AG10803 (cell line): ENCODE results near the gene IL10RB.
"Not testable (repeated sequence)": the region's sequence is repeated elsewhere in the genome, so short reads cannot be mapped to it uniquely, and the experiment has no call there.

Source experiments
- DNase-seq: peaks from one replicate; pipeline ENCODE4 v3.0.0; 2010; ENCODE audit warnings: low read depth
- H3K4me3 ChIP-seq: 2 replicates; pipeline ENCODE4 v1.5.1; 2011; ENCODE audit warnings: mild to moderate bottlenecking, low read length, control low read depth
- TF ChIP-seq, protein P1 (sequence below): conservative IDR thresholded peaks from 2 replicates; pipeline ENCODE4 v1.5.1; 2011; ENCODE audit warnings: mild to moderate bottlenecking, low read length, control low read depth, inconsistent platforms

The IL10RB gene

DNA sequence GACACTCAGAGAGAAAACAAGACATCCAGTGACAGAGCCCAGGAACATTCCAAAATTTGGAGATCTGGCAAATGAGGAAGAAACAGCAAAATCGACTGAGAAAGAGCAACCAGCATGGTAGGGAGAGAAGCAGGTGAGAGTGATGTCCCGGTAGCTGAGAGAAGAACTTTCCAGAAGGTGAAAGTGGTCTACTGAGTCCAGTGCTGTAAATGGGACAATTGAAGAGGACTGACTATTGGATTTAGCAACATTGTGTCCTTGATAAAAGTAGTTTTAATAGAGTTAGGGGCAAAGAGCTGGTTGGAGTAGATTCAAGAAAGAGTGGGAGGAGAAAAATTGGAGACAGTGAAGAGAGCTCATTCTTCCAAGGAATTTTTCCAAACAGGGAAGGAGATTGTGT is 15.0 kb upstream of the IL10RB start:
- TF ChIP-seq, protein P1, sequence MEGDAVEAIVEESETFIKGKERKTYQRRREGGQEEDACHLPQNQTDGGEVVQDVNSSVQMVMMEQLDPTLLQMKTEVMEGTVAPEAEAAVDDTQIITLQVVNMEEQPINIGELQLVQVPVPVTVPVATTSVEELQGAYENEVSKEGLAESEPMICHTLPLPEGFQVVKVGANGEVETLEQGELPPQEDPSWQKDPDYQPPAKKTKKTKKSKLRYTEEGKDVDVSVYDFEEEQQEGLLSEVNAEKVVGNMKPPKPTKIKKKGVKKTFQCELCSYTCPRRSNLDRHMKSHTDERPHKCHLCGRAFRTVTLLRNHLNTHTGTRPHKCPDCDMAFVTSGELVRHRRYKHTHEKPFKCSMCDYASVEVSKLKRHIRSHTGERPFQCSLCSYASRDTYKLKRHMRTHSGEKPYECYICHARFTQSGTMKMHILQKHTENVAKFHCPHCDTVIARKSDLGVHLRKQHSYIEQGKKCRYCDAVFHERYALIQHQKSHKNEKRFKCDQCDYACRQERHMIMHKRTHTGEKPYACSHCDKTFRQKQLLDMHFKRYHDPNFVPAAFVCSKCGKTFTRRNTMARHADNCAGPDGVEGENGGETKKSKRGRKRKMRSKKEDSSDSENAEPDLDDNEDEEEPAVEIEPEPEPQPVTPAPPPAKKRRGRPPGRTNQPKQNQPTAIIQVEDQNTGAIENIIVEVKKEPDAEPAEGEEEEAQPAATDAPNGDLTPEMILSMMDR: no peak
- H3K4me3 ChIP-seq: no peak overlapping the region
- DNase-seq: no peak

DNA sequence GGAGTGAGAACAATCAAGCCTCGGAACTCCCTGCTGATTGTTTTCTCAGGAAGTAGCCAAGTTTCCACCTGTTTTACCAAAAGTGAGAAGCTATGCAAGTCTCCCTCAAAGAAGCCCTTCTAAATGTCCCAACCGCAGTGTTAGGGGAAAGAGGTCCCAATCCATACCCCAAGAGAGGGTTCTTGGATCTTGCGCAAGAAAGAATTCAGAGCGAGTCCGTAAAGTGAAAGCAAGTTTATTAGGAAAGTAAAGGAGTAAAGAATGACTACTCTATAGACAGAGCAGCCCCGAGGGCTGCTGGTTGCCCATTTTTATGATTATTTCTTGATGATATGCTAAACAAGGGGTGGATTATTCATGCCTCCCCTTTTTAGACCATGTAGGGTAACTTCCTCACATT is 12.8 kb upstream of the IL10RB start:
- not testable (repeated sequence) for H3K4me3 ChIP-seq, DNase-seq

DNA sequence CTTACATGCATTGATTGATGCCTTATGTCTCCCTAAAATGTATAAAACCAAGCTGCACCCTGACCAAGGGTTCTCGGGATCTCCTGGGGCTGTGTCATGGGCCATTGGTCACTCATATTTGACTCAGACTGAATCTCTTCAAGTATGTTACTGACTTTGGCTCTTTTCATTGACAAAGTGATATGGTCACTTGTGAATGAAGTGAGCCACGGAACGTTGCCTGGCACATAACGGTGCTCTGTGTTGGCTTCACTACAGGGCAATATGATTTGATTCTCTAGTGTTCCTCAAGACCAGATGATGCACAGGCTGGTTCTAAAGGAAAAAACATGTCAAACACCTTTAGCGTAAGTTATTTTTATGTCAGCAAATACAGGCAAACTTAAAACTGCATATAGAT is 11.4 kb upstream of the IL10RB start:
- no peak for DNase-seq
- TF ChIP-seq, protein P1: no peak
- H3K4me3 ChIP-seq: no peak overlapping the region

DNA sequence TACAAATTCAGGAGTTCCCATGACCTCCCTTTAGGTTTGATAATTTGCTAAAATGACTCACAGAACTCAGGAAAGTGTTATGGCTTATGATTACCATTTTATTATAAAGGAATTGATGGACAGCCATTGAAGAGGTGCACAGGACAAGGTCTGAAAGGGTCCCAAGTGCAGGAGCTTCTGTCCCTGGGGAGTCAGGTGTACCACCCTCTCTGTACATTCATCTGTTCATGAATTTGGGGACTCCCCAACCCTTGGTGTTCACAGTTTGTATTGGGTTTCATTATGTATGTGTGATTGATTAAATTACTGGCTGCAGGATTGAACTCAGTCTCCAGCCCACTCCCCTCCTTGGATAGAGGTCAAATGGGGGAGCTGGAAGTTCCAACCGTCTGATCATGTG is 10.8 kb upstream of the IL10RB start:
- DNase-seq: no peak
- no peak overlapping the region for H3K4me3 ChIP-seq
- TF ChIP-seq, protein P1: no peak

DNA sequence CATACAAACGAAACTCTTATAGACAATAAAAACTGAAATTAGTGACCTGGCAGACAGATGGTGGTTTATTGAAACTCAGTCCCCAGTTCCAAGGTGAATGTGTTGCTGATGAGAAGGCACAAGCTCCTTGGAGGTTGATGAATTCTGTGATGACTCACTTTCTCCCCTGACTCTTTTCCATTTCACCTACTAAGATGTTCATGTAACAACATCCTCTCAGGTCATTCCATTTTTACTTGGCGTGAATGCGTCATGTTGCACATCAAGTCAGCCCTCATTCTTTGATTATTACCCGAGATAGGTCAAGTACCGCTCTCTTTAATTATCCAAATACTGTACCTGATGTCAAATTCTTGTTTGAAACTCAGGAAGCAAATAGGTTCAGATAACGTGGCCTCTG is 10.1 kb upstream of the IL10RB start:
- no peak for DNase-seq
- no peak overlapping the region for H3K4me3 ChIP-seq
- TF ChIP-seq, protein P1: no peak

DNA sequence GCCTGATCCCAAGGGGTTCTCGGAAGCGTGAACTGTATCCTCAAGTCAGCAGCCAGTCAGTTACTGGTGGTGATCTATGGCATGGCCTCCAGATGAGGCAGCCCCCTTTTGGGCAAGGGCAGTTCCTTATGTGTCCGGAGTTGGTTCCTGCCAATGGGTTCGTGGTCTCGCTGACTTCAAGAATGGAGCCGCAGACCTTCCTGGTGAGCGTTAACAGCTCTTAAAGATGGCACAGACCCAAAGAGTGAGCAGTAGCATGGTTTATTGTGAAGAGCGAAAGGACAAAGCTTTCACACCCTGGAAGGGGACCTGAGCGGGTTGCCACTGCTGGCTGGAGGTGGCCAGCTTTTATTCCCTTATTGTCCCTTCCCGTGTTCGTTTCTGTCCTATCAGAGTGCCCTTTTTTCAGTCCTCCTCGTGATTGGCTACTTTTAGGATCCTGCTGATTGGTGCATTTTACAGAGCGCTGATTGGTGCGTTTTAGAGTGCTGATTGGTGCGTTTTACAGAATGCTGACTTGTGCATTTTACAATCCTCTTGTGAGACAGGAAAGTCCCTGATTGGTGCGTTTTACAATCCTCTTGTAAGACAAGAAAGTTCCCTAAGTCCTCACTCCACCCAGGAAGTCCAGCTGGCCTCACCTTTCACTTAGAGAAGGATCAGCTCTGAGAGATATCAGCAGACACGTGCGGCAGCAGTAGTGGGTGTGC is 8.9 kb upstream of the IL10RB start:
- no peak for DNase-seq
- no peak overlapping the region for H3K4me3 ChIP-seq
- TF ChIP-seq, protein P1: no peak

DNA sequence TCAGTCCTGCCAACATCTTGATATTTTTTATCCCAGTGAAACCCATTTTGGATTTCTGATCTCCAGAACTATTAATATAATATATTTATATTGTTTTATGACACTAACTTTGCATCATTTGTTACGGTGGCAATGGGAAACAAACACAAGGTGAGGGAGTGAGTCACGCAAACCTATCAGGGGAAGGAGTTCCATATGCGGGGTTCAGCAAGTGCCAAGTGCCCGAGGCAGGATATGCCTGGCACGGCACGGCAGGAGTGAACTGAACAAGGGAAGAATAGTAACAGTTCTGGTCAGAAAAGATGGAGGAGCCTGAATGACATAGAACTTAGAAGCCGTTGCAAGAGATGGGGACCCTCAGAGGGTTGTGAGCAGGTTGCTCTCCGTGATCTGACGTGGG is 7.7 kb upstream of the IL10RB start:
- no peak overlapping the region for H3K4me3 ChIP-seq
- TF ChIP-seq, protein P1: no peak
- no peak for DNase-seq
